ENCODE results near the gene RAD9A.

RAD9A gene

GRCh38 chr11:67441098-67441563, 49.3 kb downstream of the RAD9A start:
- DNase-seq (ENCODE audit: low read depth), result no peak

GRCh38 chr11:67441731-67442351, 50.1 kb downstream of the RAD9A start:
- no peak for DNase-seq (ENCODE audit: low read depth)

- no peak for DNase-seq (ENCODE audit: low read depth)
These were observed 51.0 kb downstream of the RAD9A start for GRCh38 chr11:67442504-67443404.

- no peak for DNase-seq (ENCODE audit: low read depth)
These were observed 53.7 kb downstream of the RAD9A start for GRCh38 chr11:67445515-67445914.
